SW480 (cell line): Measurements from ENCODE around the gene VPS37C.

Experiments
- DNase-seq: peaks from one replicate; pipeline ENCODE4 v3.0.0-alpha.2; 2016; ENCODE audit warnings: low spot score

VPS37C gene

DNA sequence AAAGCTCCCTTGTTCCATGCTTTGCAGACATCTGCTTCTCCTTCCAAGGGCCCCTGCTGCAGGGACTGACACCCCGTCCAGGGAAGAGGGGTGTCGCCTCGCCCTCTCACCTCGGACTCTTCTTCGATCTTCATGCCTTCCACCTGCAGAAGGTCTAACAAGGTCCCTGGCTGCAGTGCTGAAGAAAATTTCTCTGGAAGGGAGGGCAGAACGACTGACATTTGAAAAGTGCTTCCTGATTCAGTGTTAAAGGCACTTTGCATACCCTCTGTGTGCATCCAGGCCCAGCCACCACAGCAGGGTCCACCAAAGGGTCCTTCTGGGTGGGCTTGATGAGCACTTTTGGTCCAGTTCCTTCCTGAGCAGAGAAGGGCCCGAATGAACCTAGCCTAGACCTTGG lies 28.1 kb downstream of the VPS37C start:
- no peak for DNase-seq

DNA sequence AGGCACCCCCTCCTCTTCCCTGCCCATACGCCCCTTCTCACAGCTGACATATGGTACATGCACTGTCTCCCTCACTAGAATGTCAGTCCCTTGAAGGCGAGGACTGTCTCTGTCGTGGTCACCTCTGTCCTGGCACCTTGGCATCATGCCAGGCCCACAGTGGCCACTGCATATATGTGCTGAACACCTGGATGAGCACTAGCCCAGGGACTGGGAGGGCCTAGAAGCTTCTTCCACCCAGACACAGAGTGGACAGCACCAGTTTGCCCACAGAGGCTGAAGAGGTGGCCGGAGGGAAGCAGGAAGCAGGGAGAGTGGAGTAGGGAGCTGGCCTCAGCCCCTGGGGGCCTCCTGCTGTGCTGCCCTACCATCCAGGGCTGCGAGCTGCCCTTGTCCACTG lies 28.6 kb downstream of the VPS37C start:
- DNase-seq: no peak

DNA sequence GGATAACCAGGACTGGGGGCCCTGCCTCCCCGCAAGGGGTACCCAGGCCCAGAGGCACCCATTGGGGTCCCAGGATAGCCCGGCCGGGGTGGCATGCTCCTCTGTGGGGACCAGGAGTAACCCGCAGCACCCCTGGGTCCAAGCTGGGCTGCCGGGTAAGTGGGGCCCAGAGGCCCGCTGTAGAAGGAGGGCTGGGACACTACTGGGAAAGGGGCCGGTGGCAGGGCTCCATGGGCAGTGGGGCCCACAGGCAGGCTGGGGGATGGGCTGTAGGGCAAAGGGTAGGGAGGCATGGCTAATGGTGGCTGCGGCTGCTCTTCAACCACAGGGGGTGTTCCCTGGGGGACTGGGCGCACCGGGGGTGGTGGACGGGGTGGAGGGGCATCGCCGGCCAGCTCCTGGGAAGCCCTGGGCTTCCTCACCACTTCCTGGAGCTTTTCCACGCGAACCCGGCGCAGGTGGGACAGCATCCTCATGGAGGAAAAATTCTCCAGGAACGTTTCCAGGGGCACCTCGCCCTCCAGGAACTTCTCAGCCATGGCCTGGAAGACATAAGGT lies 29.1 kb downstream of the VPS37C start:
- no peak for DNase-seq

DNA sequence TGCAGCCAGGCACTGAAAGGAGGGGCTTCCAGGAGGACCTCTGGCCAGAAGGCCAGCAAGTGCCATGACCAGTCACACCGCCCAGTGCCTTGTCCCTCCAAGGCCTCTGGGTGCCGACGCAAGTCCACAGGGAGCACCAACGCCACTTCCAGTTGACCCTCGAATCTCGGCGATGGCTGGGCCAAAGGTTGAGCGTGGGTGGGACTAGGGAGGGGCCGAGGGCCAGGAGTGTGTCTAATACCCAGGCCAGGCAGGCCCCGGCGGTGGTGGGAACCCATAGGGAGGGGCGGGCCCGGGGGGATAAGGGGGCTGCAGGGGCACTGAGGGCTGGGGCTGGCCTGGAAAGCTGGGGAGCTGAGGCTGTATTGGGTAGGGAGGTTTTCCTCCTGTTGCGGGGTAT lies 29.6 kb downstream of the VPS37C start:
- no peak for DNase-seq

DNA sequence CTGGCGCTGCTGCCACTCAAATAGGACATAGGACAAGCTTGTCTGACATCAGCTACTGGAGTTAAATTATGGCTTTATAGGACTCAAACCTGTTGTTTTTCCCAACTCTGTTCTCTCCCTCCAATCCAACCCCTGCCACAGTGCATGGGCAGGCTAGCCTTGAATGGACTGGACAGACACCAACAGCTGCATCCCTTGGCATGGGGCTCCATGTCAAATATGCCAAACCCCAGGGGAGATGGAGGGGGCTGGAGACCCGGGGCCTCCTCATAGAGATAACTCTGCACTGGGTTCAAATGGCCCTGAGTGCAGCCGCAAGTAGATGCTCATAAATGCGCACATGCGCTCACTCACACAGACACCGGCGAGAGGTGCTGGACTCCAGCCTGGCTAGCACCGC lies 30.0 kb downstream of the VPS37C start:
- DNase-seq: no peak

DNA sequence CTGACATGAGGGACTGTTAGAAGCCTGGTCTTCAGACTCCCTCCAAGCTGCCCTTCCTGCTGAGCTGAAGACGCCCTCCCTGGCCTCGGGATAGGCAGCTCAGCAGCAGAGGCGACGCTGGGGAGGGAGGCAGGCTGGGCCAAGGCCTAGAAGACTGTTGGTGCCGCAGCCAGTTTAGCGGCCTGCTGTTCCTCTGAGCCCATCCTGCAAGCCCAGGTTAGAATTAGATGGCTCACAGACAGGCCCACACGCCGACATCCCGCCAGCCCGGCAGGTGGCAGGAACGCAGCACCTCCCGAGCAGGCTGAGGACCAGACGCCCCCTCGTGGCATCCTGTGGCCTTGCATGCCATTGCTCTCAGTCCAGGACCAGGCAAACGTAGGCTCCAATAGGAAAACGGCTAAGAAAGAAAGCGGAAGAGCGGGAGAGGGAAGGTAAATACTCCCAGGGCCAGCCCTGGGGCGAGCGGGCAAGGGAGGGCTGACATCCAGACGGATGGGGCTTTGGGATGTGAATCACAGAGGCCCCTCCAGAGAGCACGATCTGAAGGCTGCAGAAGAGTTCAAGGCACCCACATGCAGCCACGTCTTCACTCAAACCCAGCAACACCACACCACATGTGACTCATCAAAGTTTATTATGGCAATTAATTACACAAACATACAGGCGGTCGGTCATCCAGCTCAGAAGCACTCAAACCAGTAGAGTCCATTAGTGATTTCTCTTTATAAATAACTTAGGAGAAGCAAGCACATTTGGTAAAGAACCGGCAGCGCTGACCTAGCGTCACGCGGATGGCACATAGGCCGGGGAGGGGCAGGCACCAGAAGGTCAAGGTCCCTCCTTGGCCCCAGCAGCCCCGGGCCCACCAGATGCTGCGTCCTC lies 31.3 kb downstream of the VPS37C start:
- DNase-seq: peak; percentile 88

DNA sequence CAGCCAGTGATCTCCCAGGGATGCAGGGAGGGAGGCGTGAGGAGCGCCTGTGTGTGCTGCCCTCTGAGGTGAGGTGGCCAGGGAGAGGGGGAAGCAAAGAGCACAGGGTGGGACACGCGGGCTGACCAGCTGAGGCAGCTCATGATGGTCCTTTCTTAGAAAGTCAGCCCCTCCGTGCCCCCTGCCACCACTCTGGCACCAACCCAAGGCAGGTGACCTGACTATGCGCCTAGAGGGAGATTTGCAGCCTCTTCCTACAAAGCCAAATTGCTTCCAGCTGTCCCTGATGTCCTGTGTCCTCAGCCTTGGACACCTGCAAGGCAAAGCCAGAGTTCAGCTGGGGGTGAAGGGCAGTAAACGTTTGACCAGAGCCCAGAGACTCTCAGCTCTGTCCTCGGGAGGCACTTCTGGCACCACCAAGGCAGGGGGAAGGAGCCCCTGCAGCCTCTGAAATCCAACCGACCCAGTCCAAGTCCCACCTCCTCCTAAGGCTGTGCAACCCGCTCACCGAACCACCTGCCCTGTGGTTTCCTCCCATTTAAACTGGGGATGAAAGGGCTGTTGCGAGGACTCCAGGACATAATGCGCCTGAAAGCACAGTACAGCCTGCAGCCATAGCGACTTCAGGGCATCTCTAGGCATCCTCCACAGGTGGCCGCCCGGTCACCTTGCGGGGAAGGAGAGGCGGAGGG lies 32.1 kb downstream of the VPS37C start:
- DNase-seq: no peak

DNA sequence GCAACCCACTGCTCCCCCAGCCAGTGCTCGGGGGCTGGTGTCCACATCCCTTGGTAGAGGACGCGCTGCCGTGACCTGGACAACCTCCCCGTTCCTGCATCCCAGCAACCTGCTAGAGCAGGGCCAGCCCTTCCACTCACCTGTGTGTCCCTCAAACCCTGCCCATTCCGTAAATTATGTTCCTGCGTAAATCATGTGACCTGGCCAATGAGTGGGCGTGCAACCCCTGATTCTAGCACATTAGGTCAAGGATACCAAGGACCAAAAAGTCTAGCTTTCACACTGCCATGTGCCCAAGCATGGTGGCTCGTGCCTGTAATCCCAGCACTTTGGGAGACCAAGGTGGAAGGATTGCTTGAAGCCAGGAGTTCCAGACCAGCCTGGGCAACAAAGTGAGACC lies 33.2 kb downstream of the VPS37C start:
- no peak for DNase-seq

DNA sequence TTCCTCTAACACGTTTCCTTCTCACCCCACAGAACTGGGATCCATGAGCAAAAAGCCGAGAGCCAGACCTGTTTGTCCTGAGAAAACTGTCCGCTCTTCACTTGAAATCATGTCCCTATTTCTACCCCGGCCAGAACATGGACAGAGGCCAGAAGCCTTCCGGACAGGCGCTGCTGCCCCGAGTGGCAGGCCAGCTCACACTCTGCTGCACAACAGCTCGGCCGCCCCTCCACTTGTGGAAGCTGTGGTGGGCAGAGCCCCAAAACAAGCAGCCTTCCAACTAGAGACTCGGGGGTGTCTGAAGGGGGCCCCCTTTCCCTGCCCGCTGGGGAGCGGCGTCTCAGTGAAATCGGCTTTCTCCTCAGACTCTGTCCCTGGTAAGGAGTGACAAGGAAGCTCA lies 35.0 kb downstream of the VPS37C start:
- DNase-seq: no peak

DNA sequence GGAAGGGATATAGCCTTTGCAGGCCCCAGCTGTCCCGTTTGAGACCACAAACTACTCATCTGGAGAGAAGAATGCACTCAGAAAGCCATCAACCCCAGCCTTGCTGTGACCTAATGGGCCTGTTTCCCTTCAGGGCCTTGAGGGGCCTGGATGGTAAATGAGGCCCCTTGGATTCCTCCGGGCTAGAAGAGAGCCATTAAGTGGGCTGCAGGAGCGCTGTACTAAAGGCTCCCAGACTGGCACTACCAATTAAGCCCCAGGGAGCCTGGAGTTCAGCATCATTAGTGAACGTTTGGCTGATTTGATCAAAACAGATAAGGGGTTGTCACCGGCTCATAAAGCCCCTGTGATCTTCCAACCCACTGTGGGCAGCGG lies 35.9 kb downstream of the VPS37C start:
- DNase-seq: no peak

DNA sequence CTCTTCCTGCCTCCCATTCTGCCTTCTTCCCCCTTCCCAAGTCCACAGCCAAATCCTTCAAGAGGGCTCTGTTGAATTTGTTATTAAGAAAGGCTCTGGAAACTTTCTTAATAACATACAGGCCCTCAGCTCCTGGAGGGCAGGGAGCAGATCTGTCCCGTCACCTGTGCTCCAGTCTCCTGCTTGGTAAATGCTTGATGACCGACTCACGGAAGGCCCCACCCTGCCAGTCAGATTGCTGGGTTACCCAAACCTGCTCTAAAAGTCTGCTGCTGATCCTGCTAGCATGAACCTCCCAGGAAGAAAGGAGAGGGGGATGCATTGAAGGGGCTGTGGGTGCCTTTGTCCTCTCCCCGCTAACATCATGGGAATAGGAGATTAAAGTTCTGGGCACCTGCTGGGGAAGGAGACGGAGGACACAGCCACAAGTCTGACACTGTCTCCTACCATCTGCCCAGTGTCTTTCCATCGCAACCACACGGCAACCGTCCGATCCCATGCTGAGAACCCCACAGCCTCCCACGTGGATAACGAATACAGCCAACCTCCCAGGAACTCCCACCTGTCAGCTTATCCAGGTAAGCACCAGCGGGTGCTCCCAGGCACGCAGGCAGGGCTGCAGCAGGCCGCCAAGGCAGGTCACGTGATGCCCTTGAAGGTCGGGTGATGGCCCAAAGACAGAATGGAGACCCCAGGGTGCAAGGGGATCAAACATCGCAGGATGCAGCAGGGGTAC lies 36.5 kb downstream of the VPS37C start:
- DNase-seq: no peak

DNA sequence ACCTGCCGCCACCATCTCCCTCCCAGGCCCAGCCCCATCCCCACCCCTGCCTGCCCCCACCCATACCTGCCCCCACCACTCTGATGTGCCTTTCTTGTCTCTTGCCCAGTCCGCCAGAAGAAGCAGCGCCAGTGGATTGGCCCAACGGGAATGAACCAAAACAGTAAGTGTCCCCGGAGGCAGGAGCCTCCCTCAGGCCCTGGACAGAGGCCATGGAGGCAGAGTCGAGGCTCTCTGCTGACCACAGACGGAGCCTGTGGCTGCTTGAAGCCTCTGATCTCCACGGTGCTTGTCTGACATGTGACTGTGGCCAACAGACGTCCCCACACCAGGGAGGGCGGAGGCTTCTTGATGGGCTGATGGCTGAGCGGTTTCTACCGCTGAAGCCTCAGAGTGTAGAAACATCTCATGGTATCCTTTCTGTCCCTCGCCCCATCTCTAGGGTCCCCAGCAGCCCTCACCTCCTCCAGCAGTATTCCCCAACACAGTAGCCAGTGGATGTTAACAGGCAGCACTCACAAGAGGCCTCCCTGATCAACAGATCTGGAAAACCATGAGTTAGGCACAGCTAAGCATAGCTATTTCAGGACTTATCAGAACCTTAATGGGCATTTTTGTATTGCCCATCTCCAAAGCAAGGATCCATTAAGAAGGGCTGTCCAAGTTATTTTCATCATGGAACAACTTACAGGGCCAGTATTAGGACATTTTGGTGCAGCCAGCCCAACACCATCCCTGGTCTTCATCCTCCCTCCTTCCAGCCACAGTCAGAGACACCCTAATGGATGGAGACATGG lies 37.3 kb downstream of the VPS37C start:
- peak; percentile 11 for DNase-seq

DNA sequence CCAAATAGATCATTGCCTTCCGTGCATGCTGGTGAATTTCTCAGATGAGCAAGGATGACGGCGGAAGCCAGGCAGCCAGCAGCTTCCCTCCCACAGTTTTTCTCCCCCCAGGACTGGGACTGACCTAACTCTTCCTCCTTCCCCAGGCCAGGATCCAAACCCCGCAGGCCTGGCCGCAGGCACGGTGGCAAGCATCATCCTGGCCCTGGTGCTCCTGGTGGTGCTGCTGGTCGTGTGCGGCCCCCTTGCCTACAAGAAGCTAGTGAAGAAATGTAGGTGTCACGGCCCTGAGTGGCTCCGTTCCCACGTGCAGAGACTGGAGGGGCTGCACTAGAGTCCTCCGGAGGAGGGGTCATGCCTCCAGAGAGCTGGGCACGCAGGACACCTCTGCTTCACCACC lies 38.5 kb downstream of the VPS37C start:
- DNase-seq: no peak

DNA sequence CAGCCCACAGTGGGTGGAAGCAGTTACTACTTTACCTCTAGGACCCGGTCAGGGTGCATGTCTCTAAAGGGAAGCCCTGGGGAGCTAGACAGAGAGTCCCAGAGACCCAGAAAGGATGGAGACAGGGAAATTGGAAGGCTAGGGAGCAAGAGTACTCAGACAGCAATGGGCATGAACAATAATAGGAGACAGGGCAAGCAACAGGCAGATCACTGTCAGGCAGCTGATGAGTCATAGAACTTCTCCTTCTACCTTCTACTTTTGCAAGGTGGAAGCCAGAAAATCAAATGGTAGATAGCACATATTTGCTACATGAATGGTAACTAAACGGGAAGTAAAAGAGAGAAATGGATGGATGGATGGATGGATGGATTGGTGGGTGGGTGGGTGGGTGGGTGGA lies 39.3 kb downstream of the VPS37C start:
- peak; percentile 16 for DNase-seq

DNA sequence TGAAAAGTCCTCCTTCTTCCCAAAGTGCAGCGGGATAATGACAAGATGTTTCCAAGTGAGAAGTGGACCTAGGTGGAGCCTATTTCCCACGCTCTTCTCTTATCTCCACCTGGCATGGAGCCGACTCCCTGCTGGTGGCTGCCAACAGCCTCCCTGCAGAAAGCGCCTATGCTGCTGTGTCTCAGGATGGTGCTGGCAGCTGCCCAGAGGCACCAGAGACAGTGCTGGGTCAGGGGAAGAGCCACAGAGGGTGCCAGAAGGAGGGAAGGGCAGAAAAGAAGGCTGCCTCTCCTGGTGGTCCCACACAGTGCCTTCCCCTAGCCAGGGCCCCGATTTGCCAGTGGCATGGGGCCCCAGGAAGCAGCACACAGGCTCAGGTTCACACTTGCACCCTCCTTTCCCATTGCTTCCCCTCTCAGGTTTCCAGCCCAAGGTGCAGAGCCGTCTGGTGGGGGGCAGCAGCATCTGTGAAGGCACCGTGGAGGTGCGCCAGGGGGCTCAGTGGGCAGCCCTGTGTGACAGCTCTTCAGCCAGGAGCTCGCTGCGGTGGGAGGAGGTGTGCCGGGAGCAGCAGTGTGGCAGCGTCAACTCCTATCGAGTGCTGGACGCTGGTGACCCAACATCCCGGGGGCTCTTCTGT lies 39.9 kb downstream of the VPS37C start:
- peak; percentile 17 for DNase-seq

DNA sequence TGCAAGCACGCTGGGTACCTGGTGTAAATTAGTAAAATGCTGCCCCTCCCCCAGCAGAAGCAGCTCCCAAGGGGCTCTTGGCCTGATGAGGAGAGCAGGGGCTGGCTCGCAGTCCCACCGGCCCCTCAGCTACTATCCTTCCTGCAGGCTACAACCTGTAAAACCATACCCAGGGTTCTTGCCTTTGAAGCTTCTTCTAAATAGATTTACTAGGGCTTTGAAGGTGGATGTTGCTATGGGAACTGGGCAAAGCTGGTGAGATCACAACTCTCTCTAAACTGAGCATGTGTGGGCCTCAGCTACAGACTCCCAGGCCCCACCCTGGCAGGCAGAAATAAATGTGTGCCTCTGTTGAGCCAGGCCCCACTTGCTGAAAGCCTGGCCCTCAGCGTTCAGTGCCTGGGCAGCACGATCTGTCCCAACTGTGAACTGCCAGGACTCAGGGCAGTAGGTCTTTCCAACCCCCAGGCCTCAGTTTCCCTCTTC lies 40.5 kb downstream of the VPS37C start:
- peak; percentile 84 for DNase-seq

DNA sequence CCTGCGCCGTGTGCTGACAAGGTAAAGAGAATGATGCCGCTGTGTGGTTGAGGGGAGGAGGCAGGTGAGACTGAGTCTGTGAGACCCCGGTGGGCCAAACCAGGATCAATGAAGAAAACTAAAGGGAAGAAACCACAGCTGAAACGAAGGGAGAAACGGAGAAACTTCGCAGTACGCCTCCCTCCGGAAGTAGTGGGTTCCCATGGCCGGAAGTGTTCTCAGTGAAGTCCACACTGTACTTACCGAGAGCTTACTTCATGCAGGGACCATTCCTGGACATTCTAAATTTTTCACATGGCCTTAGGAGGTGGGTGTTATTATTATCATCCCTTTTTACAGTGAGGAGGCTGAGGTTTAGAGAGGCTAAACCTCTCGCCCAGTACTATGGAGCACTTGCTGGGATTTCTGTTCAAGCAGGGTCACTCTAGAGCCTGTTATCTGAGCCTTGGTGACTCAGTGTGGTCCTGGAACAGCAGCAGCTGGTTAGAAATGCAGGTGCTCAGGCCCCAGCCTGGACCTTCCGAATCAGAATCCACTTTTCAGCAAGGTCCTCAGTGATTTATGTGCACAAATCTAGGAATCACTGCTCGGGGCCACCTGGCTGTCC lies 41.0 kb downstream of the VPS37C start:
- no peak for DNase-seq

DNA sequence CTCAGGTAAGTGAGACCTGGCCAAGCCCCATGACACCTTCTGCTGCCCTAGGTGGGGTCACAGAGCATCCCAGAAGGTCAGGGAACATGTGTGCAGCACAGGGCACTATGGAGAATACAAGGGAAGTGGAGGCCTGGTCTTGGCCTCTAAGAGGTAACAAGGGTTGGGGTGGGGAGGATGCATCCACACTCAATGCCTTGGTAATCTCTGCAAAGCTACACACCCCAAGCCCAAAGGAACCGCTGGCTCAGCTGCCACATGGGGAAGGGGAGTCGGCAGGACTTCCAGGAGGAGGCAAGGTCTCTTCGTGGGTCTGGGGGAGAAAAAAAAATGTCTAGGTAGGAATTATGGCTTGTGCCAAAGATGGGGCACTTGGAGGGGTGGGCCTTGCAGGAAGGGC lies 41.7 kb downstream of the VPS37C start:
- DNase-seq: no peak

DNA sequence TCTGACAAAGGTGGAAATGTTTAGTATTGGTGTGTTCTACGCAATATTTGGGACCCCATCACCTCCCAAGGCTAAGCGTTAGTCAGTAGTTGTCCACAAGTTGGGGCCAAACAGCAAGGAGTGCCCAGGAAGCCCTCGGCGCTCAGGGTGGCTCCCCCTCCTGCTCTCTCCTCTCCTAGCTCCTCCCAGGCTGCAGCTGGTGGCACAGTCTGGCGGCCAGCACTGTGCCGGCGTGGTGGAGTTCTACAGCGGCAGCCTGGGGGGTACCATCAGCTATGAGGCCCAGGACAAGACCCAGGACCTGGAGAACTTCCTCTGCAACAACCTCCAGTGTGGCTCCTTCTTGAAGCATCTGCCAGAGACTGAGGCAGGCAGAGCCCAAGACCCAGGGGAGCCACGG lies 42.2 kb downstream of the VPS37C start:
- no peak for DNase-seq

DNA sequence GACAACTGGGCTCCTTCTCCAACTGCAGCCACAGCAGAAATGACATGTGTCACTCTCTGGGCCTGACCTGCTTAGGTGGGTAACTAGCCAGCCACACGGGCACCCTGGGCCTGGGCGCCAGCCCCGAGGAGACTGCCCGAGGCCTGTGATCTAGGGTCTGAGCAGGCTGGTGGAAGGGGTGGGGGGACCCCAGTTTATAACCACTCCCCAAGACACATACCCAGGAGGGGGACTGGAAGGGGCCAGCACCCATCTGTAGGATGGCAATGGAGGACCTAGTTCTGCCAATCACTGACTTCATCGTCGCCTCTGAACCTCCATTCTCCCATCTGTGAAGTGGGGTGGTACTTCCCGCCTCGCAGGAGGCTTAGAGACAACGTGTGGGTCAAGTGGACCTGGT lies 42.8 kb downstream of the VPS37C start:
- DNase-seq: no peak

DNA sequence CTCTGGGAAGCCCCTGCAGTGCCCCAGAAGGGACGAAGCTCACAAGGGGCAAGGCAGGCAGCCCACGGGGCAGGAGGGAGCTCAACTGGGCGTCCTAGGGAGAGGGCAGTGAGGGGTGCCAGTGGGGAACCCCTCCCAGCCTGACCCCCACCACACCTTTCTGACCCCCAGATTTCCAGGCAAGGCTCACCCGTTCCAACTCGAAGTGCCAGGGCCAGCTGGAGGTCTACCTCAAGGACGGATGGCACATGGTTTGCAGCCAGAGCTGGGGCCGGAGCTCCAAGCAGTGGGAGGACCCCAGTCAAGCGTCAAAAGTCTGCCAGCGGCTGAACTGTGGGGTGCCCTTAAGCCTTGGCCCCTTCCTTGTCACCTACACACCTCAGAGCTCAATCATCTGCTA lies 43.2 kb downstream of the VPS37C start:
- no peak for DNase-seq
